Fibroblast of mammary gland (primary cell): ENCODE data around the gene MOBP.
"Not testable (repeated sequence)": the region's sequence is repeated elsewhere in the genome, so short reads cannot be mapped to it uniquely, and the experiment has no call there.

Experiments used
- DNase-seq: peaks from one replicate; pipeline ENCODE4 v3.0.0-alpha.2; 2010; ENCODE audit warnings: low read depth
- H3K4me3 ChIP-seq: 2 replicates; pipeline ENCODE4 v1.5.1; 2011; ENCODE audit warnings: low read depth, mild to moderate bottlenecking, low read length, moderate library complexity; ENCODE audit not compliant: control insufficient read depth
- TF ChIP-seq, protein P1 (sequence below): conservative IDR thresholded peaks from 2 replicates; pipeline ENCODE4 v1.5.1; 2011; ENCODE audit warnings: low read depth, low read length, inconsistent platforms; ENCODE audit not compliant: control insufficient read depth, insufficient read depth

Gene MOBP, protein sequence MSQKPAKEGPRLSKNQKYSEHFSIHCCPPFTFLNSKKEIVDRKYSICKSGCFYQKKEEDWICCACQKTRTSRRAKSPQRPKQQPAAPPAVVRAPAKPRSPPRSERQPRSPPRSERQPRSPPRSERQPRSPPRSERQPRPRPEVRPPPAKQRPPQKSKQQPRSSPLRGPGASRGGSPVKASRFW

DNA sequence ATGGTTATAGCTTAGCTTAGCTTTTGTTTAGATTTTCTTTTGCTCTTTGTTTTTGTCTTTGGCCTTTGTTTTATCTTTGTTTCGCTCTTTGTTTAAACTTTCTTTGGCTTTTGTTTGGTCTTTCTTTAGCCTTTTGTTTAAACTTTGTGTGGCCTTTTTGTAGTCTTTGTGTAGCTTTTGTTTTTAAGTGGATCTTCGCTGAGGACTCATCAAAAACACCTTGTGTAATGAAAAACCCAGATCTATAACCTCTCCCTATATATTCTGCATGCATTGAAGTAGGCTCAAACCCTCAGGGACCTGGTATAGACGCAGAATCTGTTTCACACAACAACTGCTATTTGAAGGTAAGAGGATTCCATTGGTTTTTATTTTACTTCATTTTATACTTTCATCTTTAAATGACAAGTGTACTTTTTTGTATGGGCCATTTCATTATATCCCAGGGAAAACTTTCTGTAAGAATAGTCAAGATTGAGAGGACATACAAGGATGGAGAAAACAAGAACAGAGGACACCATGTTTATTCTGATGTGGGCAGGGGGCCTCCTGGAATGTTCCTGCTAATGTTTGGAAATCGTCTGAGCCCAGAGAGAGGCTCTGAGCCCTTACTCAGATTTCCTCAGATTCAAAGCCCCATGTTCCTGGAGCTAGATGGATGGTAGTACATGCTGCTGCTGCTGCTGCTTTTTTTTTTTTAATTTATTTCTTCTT lies at the start of gene MOBP:
Gene MOBP, plus strand, starts transcription at position 287 of the 714 bp plus-strand sequence. CDS start 34,390 bp downstream, outside the sequence.
- TF ChIP-seq, protein P1, sequence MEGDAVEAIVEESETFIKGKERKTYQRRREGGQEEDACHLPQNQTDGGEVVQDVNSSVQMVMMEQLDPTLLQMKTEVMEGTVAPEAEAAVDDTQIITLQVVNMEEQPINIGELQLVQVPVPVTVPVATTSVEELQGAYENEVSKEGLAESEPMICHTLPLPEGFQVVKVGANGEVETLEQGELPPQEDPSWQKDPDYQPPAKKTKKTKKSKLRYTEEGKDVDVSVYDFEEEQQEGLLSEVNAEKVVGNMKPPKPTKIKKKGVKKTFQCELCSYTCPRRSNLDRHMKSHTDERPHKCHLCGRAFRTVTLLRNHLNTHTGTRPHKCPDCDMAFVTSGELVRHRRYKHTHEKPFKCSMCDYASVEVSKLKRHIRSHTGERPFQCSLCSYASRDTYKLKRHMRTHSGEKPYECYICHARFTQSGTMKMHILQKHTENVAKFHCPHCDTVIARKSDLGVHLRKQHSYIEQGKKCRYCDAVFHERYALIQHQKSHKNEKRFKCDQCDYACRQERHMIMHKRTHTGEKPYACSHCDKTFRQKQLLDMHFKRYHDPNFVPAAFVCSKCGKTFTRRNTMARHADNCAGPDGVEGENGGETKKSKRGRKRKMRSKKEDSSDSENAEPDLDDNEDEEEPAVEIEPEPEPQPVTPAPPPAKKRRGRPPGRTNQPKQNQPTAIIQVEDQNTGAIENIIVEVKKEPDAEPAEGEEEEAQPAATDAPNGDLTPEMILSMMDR = no peak

DNA sequence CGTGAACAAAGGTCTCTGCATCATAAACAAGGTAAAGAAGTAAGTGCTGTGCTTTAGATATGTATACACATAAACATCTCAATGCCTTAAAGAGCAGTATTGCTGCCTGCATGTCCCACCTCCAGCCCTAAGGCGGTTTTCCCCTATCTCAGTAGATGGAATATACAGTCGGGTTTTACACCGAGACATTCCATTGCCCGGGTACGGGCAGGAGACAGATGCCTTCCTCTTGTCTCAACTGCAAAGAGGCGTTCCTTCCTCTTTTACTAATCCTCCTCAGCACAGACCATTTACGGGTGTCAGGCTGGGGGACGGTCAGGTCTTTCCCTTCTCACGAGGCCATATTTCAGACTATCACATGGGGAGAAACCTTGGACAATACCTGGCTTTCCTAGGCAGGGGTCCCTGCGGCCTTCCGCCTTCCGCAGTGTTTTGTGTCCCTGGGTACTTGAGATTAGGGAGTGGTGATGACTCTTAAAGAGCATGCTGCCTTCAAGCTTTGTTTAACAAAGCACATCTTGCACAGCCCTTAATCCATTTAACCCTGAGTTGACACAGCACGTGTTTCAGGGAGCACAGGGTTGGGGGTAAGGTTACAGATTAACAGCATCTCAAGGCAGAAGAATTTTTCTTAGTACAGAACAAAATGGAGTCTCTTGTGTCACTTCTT lies 48.8 kb upstream of the MOBP start:
- not testable (repeated sequence) for H3K4me3 ChIP-seq, DNase-seq

More for the DNA sequence above, at the start of gene MOBP:
- no peak within 1 kb of the TSS for H3K4me3 ChIP-seq
- DNase-seq = no peak

DNA sequence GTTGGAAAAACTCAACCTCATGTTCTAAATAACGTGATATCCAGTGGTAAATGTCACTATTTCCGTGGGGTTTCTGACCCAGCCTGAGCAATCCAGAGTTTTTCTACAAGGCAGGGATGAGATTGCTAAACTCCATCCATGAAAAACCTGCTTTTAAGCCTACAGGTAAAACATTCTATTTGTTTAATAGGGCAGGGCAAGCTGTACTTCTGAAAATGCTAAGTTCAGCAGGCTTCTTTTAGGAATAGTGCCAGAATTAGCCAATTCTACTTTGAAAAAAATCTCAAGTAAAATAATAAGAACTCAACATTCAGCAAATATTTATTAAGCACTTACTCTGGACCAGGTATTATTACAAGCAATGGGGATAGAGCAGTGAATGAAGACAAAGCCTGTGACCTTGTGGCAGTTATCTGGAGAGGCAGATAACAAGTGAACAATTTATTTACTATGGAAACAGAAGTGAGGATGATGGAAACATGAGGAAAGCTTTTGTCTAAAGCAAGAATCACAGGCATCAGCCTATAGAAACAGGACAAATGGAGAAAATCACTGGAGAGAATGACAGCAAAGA lies 47.7 kb upstream of the MOBP start:
- TF ChIP-seq, protein P1 = no peak
- H3K4me3 ChIP-seq = no peak overlapping the region
- DNase-seq = no peak

DNA sequence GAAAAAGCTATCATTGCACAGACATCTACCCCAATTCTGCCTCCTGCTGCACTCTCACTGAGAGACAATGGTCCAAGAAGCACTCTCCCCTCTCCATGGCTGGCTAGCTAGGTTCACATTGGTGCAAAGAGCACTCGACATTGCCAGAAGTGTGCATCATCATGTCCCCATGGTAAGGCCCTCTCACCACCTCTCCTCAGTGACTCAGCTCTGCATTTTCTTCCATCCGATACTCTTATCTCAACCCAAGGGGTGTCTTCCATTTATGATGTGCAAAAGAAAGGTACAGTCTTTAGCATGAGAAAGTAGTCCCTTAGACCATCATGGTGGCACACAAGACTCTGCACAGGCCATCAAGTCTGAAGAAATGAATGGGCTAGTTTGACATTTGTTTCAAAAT lies 46.9 kb upstream of the MOBP start:
- no peak for DNase-seq
- H3K4me3 ChIP-seq = no peak overlapping the region
- TF ChIP-seq, protein P1 = no peak

DNA sequence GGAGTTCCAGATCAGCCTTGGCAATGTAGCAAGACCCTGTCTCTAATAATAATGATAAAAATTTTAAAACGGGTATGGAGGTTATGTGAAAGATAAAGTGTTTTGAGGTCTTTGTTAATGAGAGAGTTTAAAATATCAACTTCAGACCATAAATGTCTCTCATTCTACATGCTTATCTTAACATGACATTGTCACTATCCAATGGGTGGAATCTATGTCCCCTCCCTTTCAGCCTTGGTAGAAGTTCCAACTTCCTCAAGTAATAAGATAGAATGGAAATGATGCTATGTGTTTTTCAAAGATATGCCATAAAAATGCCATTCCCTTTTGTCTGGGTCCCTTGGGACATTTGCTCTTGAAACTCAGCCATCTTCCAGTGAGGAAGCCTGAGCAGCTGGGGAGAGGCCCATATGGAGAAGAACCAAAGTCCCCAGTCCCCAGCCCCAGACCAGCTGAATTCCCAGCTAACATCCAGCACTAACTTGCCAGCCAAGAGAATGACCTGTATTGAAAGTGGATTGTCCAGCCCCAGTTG lies 44.0 kb upstream of the MOBP start:
- TF ChIP-seq, protein P1 = no peak
- DNase-seq = no peak
- no peak overlapping the region for H3K4me3 ChIP-seq

DNA sequence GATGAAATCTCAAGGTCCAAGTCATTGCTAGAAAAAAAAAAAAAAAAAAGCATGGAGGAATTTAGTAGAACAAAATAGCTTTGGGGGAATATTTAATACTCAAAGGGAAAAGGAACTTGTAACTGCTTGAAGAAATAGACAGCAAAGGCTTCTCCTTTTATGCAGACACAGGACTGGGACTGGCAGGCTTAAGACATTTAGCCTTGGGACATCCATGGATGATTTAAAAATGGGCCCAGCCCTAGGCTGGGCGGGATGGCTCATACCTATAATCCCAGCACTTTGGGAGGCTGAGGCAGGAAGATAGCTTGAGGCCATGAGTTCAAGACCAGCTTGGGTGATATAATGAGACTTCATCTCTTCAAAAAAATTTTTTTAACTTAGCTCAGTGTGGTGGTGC lies 41.2 kb upstream of the MOBP start:
- TF ChIP-seq, protein P1 = no peak
- DNase-seq = no peak
- no peak overlapping the region for H3K4me3 ChIP-seq
